GM04504 (cell line): Measurements from ENCODE around the gene TPD52L1.
A peak's percentile ranks its signal among the peaks of the same experiment; 100 is the strongest.
"Not testable (repeated sequence)": the region's sequence is repeated elsewhere in the genome, so short reads cannot be mapped to it uniquely, and the experiment has no call there.

Source experiments
- DNase-seq: peaks from one replicate; pipeline ENCODE4 v3.0.0-alpha.2; 2012; ENCODE audit warnings: low read depth

TPD52L1 gene, protein sequence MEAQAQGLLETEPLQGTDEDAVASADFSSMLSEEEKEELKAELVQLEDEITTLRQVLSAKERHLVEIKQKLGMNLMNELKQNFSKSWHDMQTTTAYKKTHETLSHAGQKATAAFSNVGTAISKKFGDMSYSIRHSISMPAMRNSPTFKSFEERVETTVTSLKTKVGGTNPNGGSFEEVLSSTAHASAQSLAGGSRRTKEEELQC

DNA sequence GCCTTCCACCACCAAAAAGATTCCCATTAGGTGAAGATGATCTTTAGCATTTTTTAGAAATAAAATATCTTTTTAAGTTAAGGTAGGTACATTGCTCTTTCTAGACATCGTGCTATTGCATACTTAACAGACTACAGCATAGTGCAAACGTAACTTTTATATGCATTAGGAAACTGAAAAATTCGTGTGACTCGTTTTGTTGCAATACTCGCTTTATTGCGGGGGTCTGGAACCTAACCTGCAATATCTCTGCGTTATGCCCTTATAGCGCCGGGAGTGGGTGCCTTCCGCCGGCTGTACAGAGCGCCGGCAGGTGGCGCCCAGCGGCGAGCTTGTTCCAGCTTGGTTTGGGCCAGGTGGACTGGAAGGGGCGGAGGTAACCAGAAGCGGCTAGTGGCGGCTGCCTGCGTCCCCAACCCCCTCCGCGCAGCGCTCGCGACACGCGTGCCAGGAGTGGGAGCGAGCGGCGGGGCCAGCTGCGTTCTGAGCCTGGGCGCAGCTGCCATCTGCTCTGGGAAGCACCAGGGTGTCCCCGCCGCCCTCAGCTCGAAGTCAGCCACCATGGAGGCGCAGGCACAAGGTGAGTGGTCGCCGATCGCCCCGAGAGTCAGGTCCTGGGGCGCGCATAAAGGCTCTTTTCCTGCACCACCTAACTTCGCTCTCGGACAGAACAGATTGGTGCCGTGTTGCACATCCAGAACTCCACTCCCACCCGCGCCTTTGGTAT is at the start of gene TPD52L1:
TSS of gene TPD52L1 (plus strand) at position 383 of the 727 bp plus-strand sequence. CDS start at position 562, 179 bp downstream.
- DNase-seq, result peak; percentile 22

DNA sequence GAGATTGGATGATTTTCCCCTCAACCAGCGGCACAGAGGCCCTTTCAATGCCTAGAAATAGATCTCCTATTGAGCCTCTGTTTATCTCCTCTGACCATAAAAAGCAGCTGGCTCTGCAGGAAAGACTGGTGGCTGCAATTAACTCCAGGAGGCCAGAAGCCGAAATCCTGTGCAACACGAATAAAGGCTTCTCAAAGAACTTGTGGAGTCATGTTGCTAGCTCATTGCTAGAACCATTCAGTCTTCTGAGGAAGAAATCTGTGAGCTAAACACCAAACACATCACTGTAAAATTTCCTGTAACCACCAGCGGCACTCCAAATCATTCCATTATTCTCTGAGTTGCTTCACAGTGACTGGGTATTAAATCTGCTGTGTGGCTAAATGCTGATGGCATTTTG is 49.1 kb upstream of the TPD52L1 start:
- peak; percentile 70 for DNase-seq

DNA sequence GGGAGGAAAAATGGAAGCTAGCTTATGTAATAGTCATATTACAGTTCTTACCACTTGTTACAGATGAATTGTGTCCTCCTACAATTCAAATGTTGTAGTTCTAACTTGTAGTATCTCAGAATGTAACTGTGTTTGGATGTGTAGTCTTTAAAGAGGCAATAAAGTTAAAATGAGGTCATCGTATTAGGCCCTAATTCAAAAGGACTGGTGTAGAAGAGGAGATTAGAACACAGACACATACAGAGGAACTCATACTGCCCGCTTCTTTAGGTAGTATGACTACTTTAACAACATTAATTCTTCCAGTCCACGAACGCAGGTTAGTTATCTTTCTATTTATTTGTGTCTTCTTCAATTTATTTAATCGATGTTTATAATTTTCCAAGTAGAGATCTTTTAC is 46.5 kb upstream of the TPD52L1 start:
- DNase-seq, result no peak

DNA sequence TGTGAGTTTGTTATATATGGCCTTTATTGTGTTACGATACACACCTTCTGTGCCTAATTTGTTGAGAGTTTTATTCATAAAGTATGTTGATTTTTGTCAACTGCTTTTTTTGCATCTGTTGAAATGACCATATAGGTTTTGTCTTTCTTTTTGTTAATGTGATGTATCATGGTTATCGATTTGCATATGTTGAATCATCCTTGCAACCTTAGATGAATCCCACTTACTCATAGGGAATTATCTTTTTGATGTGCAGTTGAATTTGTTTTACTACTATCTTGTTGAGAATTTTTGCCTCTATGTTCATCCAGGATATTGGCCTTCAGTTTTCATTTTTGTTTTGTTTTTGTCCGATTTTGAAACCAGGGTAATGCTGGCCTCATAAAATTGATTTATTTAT is 45.7 kb upstream of the TPD52L1 start:
- no peak for DNase-seq

DNA sequence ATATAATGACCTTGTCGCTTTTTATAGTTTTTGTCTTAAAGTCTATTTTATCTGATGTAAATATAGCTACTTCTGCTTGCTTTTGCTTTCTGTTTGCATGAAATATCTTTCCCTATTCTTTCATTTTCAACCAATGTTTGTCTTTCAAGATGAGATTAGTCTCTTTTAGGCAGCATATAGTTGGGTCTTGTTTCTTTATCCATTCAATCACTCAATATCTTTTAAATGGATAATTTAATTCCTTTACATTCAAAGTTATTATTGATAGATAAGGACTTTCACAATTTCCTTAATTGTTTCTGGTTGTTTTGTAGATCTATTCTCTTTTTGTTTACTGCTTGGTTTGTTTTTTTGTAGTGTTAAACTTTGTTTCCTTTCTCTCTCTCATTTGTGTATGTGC is 43.5 kb upstream of the TPD52L1 start:
- no peak for DNase-seq

DNA sequence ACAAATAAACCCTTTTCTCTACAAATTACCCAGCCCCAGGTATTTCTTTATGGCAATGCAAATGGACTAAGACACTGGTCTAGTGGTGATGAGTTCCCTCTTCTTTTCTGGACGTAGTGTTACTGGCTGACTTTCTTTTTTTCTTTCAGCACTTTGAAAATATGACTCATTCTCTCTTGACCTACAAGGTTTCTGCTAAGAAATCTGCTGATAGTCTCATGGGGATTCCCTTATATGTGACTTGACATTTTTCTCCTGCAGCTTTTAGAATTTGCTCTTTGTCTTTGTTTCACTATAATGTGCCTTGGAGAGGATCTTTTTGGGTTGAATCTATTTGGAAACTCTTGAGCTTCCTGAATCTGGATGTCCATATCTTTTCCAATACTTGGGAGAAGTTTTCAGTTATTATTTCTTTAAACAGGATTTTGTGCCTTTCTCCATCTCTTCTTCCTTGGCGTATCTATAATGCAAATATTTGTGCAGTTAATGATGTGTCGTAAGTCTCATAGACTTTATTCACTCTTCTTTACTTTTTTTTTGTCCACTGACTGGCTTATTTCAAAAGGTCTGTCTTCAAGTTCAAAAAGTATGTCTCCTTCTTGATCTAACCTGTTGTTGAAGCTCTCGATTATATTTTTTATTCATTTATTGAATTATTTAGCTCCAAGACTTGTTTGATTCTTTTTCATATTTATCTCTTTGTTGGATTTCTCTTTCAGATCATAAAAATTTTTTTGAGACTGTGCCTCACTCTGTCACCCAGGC is 42.2 kb upstream of the TPD52L1 start:
- DNase-seq, result no peak

DNA sequence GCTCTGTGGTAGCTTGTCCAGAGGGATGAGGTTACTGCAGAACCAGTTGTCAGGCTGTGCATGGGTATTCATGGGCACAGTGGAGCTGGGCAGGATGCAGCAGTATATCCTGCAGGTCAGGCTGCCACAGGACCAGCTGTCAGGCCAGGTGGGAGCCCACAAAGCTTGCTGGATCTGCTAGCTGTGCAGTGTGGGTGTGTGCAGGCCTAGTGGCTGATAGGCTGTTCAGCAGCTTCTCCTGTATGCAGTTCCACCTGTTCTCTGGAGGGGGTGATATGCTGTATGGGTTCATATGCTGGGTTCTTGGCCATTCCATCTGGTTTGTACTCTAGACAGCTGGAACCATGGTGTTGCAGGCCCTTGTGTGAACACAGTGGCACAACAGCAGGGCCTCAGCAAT is 40.6 kb upstream of the TPD52L1 start:
- no peak for DNase-seq

DNA sequence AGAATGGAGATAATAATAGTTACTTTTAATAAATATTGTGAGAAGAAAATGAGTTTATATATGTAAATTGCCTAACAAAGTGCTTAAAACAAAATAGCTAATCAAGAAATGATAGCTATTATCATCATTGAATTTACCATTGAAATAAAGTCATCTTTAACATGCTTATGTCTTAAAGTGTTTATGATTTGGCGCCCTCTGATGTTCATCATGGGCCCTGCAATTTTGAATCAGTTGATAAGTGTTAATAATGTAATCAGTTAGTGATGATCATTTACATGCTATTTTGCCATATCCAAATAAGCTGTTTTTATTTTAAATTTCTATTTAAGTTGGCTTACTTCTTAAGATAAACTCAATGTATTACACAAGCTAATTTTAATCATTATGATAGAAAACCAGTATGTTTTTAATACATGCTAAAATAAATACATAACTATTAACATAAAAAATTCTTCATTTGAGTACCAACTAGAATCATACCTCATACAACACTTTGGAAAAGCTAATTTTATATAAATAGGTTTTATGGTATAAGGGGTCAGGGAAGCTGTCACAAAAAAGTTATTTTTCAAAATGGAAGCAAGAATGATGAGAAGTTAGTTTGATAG is 39.2 kb upstream of the TPD52L1 start:
- no peak for DNase-seq

DNA sequence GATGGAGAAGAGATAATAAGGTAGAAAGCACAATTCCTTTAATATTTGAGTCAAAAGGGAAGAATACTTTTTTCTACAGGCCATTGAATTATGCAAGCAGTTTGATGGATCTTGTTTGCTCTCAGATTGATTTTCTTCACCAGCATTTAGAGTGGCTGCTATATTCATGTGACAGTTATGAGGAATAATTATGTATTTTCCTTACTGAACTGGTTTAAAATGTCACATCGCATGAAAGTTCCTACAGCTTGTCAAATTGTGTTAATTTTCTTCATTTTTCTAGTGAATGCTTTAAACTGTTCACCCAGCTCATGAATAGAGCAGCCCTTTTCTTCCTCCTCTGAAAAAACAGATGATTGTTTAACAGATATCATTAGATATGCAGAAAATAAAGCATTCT is 37.4 kb upstream of the TPD52L1 start:
- DNase-seq, result no peak

DNA sequence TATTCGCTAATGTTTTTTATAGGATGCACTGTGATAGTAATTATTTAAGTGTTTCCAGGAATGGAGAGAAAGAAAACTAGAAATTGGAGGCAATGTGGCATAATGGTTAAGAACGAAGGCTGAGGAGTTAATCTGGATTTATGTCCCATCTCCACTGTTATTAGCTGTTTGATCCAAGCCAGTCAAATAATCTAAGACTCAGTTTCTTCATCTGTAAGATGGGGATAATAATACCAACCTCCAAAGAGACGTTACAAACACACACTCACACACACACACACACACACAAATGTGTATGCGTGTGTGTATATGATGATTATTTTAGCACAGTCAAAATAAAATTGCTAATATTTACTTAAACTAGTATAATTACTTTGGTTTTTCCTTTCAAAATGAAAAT is 36.9 kb upstream of the TPD52L1 start:
- DNase-seq, result no peak

DNA sequence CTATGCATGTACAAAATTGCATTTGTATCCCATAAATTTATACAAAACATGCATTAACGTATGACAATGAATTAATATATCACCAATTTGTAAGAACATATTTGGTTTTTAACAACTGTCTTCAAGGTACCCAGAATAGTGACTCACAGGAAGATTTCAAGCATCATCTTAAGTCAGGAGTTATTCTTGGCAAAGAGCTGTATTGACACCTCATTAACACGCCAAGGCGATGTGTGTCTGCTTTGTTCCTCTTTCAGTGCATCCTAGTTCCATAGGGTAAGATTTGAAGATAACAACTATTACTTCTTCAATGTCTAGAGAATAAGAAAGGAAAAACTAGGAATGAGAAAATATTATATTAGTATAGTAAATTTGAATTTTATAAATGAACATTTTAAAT is 35.8 kb upstream of the TPD52L1 start:
- DNase-seq, result no peak

DNA sequence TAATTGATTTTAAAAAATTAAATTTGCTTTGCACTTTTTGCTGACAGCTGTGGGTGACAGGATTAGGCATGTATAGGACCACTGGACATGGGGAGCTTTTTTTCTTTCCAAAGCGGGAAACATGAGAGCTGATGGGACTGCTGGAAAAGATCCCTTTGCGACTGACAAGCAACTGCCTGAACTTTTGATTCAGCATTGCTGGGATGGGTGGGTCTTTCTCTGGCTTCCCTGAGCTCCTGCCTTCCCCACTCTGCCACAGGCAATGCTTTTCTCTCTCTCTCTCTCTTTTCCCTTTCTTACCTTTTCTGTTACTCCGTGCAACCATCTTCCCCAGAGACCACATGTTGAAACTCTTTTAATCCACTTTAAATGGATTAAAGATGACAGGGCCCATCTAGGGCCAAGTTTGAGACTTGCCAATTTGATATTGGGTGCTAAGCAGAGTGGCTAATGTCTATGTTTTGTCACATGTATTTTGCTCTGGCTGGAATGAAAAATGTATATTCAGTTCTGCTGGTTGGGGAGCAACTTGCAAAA is 33.5 kb upstream of the TPD52L1 start:
- no peak for DNase-seq

DNA sequence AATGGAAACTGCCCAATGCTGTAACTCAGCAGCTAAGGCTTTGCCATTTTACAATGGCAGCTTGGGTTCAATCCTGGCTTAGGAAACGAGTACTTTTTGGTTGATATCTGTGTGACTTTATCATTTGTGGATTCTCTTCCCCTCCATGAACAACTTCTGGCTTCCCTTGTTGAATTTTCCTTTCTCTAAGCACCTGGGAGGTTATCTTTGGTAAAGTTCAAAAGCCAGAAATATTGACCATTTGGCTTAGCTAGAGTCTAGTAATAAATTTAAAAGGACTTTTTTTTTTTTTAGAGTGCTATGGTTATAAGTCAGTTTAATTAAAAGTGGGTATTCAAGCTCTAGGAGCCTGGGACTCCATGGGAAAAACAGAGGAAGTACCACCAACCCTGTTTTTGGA is 31.7 kb upstream of the TPD52L1 start:
- DNase-seq, result no peak

DNA sequence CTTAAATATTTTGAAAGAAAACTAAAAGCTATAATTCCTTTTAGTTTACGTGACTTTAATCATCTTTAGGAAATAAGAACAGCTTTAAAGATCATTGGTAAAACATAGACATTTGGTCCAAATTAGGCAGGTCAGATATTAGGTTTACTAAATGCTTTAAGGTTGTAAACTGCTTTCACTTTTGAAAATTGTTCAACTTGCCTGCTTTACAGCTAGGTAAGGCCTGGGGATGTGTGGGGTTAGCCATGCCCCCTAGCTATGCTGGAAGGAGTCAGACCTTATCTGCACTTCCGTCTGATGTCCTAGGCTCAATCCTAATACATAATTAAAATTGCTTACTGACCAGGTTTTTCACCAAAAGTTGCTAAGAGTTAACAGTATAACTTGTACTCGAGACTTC is 30.5 kb upstream of the TPD52L1 start:
- DNase-seq, result no peak

DNA sequence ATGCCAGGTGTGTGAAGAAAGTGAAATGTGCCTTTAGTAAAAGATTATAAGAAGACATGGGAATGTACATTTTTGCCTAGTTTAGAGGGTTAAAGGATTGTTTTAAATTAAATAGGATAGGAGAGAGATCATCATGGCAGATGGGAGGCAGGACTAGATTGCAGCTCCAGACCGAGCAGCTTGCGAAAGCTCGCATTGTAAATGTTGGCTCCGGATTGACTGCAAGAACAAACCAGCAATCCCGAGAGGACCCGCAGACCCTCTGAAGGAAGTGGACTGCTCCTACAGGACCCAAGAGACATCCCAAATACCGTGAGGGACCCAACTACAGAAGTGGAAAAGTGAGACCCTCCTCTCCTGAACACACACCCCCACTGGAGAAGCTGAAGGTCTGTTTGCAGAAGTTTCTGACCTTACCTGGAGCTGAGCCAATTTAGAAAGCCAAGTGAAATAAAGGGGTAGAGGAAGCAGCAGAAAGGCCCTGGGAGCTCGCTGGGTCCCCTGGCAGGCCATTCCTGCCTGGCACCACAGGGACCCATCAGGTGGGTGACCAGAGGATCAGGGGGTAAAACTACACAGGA is 30.0 kb upstream of the TPD52L1 start:
- DNase-seq, result no peak

DNA sequence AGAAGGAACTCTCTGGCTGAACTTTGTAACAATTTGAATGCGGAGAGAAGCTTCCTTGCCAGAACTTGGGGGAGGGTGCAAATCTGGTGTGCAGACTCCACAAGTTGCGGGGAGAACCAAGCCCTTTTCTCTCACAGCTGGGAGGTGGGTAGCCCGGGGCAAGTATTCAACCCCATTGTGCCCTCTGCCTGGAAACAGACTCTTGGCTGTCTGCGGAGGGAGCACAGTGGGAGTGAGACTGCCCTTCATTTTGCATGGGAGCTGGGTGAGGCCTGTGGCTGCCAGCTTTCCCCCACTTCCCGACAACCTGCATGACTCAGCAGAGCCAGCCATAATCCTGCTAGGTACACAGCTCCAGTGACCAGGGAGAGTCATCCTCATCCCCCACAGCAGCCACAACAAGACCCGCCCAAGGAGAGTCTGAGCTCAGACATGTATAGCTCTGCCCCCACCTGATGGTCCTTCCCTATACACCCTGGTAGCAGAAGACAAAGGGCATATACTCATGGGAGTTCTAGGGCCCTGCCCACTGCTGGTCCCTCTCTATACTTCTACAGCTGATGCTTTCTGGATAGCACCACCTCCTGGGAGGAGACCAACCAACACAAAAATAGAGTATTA is 29.4 kb upstream of the TPD52L1 start:
- DNase-seq, result no peak

DNA sequence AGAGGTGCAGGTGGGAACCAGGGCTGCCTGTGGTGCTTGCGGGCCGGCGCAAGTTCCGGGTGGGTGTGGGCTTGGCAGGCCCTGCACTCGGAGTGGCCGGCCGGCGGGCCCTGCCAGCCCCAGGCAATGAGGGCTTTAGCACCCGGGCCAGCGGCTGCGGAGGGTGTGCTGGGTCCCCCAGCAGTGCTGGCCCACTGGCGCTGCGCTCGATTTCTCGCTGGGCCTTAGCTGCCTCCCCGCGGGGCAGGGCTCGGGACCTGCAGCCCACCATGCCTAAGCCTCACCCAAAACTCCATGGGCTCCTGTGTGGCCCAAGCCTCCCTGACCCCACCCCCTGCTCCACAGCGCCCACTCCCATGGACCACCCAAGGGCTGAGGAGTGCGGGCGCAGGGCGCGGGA is 27.7 kb upstream of the TPD52L1 start:
- not testable (repeated sequence) for DNase-seq

DNA sequence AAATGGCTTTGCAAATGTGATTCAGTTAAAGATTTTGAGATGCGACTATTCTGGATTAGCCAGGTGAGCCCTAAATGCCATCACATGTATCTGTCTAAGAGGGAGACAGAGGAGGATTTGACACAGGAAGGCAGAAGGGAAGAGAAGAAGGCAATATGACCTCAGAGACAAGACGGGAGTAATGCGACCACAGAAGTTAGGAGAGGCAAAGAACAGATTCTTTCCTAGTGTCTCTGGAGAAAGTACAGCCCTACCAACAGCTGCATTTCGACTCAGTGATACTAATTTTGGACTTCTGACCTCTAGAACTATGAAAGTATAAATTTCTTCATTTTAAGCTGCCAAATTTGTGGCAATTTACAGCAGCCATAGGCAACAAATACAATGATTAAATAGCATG is 24.2 kb upstream of the TPD52L1 start:
- DNase-seq, result no peak

DNA sequence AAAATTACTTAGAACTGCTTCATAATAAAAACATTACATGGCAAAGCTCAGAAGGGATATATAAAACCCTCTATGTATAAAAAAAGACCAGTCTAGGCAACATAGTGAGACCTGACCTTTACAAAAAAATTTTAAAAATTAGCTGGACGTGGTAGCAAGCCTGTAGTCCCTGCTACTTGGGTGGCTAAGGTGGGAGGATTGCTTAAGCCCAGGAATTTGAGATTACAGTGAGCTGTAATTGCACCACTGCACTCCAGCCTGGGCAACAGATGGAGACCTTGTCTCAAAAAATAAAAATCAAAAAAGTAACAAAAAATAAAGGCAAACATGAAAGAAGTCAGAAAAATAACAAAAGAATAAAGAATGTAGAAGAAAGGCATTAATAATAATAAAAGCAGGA is 21.5 kb upstream of the TPD52L1 start:
- DNase-seq, result no peak

DNA sequence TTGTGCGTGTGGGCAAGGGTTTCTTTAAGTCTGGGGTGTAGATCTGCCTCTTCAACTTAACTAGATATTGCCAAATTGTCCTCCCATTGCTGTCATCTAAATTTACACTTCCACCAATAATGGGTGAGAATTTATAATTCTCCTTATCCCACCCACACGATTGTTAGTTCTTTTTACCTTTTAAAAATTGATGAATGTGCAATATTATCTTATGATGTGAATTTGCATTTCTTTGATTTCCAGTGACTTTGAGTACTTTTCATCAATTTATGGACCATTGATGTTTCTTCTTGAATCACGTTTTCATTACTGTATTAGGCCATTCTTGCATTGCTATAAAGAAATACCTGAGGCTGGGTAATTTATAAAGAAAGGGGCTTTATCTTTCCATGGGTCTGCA is 17.2 kb upstream of the TPD52L1 start:
- no peak for DNase-seq

DNA sequence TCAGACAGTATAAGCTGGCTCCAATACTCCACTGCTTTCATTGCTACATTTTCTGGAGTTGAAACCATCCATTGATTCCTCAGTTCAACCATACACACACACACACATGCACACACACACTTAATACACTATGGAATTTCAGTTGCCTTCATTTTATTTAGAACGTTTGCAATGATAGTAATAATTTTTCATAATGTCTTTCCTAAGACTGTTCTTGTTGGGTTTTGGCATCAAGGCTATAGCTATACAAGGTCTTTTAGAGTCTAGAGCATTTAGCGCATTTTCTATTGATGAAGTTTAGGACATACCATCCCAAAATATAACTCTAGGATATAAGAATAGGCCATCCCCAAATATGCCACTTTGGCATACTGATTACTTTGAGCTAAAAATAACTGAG is 15.5 kb upstream of the TPD52L1 start:
- DNase-seq, result no peak

DNA sequence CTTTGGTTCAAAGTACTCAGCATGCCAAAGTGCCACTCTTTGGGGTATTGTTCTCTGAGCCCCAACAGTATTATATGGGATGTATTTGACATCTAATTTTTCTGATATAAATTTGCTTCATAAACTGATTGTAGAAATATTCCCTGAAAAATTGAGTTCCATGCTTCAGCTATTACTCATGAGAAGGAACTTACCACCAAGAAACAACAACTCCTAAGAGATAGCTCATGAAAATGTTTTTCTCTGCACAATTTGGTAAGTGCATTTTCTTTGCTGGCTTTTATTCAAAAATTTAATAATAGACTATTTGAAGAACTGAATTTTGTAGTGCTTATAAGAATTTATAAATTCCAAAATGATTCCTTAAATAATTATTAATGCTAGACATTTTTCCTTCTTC is 12.8 kb upstream of the TPD52L1 start:
- DNase-seq, result no peak
